Effector CD8-positive, alpha-beta T cell (primary cell): Measurements from ENCODE around the gene ERH.
"Not testable (repeated sequence)": the region's sequence is repeated elsewhere in the genome, so short reads cannot be mapped to it uniquely, and the experiment has no call there.

Source experiments
- DNase-seq: peaks from one replicate; lab custom pipeline; 2025; lab: John Stamatoyannopoulos, UW

The ERH gene

GRCh38 chr14:69395929-69396328 is 2.2 kb downstream of the ERH start:
- no peak for DNase-seq

GRCh38 chr14:69392481-69392880 is 5.6 kb downstream of the ERH start:
- DNase-seq = no peak

GRCh38 chr14:69391400-69391799 is 6.7 kb downstream of the ERH start:
- not testable (repeated sequence) for DNase-seq

GRCh38 chr14:69387311-69387710 is 10.8 kb downstream of the ERH start:
- no peak for DNase-seq

- no peak for DNase-seq
Measured at GRCh38 chr14:69378274-69378673, 19.8 kb downstream of the ERH start.

GRCh38 chr14:69376439-69376838 is 21.7 kb downstream of the ERH start:
- DNase-seq = no peak

- DNase-seq = no peak
Measured at GRCh38 chr14:69375722-69376121, 22.4 kb downstream of the ERH start.

- DNase-seq = no peak
Measured at GRCh38 chr14:69375182-69375581, 22.9 kb downstream of the ERH start.

- DNase-seq = no peak
Measured at GRCh38 chr14:69374235-69374634, 23.9 kb downstream of the ERH start.

- no peak for DNase-seq
Measured at GRCh38 chr14:69373104-69373503, 25.0 kb downstream of the ERH start.

GRCh38 chr14:69372146-69372545 is 26.0 kb downstream of the ERH start:
- DNase-seq = no peak

- DNase-seq = no peak
Measured at GRCh38 chr14:69370061-69370460, 28.0 kb downstream of the ERH start.

- DNase-seq = no peak
Measured at GRCh38 chr14:69368381-69368780, 29.7 kb downstream of the ERH start.

- no peak for DNase-seq
Measured at GRCh38 chr14:69366761-69367160, 31.3 kb downstream of the ERH start.

GRCh38 chr14:69366069-69366468 is 32.0 kb downstream of the ERH start:
- no peak for DNase-seq

GRCh38 chr14:69364378-69364777 is 33.7 kb downstream of the ERH start:
- no peak for DNase-seq

- no peak for DNase-seq
Measured at GRCh38 chr14:69363964-69364363, 34.1 kb downstream of the ERH start.

GRCh38 chr14:69363055-69363454 is 35.0 kb downstream of the ERH start:
- no peak for DNase-seq

GRCh38 chr14:69360438-69361108 is 37.5 kb downstream of the ERH start:
- no peak for DNase-seq

- DNase-seq = no peak
Measured at GRCh38 chr14:69358966-69359365, 39.1 kb downstream of the ERH start.

GRCh38 chr14:69358233-69358963 is 39.7 kb downstream of the ERH start:
- DNase-seq = no peak

- no peak for DNase-seq
Measured at GRCh38 chr14:69357544-69358200, 40.4 kb downstream of the ERH start.

GRCh38 chr14:69356903-69357543 is 41.1 kb downstream of the ERH start:
- DNase-seq = no peak
